ENCODE measurements around the gene TTYH2. TPM values are rescaled to one million over a fixed set of nuclear protein-coding genes. Genes with fewer than 3 reads are reported as not detected.

The TTYH2 gene
- 1.9 to 2.3 TPM (median 2.1 TPM) in 5 replicates for total RNA-seq (2022; extraction: Qiagen RNA extraction; ENCODE audit: low read depth)

GRCh38 chr17:74212913-74213791 lies at the start of gene TTYH2:
TSS of gene TTYH2 (plus strand) at chr17:74213571. CDS start at chr17:74213588, 17 bp downstream.

GRCh38 chr17:74203439-74204240 lies 9.7 kb upstream of the TTYH2 start, which contains the start of gene RPL38:
TSS of gene RPL38 (plus strand) at chr17:74203678. CDS start at chr17:74203956, 278 bp downstream.

GRCh38 chr17:74274060-74274708 lies 60.8 kb downstream of the TTYH2 start, which contains the start of gene DNAI2:
TSS of gene DNAI2 (plus strand) at chr17:74274234. CDS start at chr17:74281818, 7,584 bp downstream.

Other genes with a start within 250 kb of the TTYH2 start
- 2,661 to 3,508 TPM (median 2,971 TPM) in 5 replicates for gene RPL38, start 9.9 kb upstream of the TTYH2 start, total RNA-seq (2022; extraction: Qiagen RNA extraction; ENCODE audit: low read depth)
- not detected in 5 replicates for gene DNAI2, start 60.7 kb downstream of the TTYH2 start, total RNA-seq (2022; extraction: Qiagen RNA extraction; ENCODE audit: low read depth)
- 0.03 to 0.08 TPM in 2 of 5 replicates, not detected in the others for gene KIF19, start 112.7 kb downstream of the TTYH2 start, total RNA-seq (2022; extraction: Qiagen RNA extraction; ENCODE audit: low read depth)
- not detected in 5 replicates for gene BTBD17, start 148.3 kb downstream of the TTYH2 start, total RNA-seq (2022; extraction: Qiagen RNA extraction; ENCODE audit: low read depth)
- not detected in 5 replicates for gene GPR142, start 153.9 kb downstream of the TTYH2 start, total RNA-seq (2022; extraction: Qiagen RNA extraction; ENCODE audit: low read depth)
- 51.5 to 76.5 TPM (median 69.0 TPM) in 5 replicates for gene GPRC5C, start 218.5 kb downstream of the TTYH2 start, total RNA-seq (2022; extraction: Qiagen RNA extraction; ENCODE audit: low read depth)

Data from A549 treated with GW870086 at 1 μM for 4 hours (cell line).